ENCODE results near the gene ZDHHC24. TPM values are rescaled to one million over a fixed set of nuclear protein-coding genes. Genes with fewer than 3 reads are reported as not detected.
"Not testable (repeated sequence)": the region's sequence is repeated elsewhere in the genome, so short reads cannot be mapped to it uniquely, and the experiment has no call there.

The ZDHHC24 gene
- total RNA-seq, 1 experiment from 2014 or later, result 12.4 TPM

DNA sequence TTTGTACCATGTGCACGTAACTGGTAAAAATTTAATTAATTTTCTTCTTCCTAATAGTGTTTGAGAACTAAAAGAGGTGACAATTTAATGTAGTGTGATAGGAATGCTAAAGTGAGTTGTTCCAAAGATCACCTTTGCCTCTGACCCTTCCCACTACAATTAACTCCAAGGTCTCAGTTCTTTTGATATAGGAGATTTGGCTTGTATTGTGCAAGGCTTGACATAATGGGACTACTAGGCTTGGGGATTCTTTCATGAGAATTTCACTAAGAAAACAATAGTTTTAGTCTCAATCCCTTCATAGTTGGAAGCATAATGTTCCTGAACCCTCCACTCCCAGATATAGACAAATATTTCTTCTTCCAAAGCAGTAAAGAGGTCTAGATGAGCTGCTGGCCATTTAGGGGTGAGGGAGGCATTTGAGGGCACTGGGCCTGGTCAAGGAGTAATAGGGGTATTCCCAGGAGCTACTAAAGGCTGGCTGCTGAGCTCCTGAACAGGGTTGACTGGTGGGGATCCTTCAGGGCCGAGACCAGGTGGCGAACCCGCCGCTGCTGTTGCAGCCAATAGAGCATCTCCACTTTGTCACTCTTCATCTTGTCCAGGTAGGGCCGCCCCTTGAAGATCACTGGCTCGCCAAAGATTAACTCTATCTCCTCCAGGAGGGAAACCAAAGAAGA is 44.3 kb upstream of the ZDHHC24 start:
- H3K4me1 Mint-ChIP-seq (ENCODE audit: insufficient read depth, unreplicated experiment), result peaks cover 5% of the 10 kb centered on the region
- no peak overlapping the region for H3K27ac Mint-ChIP-seq (ENCODE audit: low read depth, unreplicated experiment)
- TF ChIP-seq CTCF (IDR thresholded peaks at IDR 0.05; ENCODE audit: unreplicated experiment), result no peak
- no peak overlapping the region for H3K4me3 Mint-ChIP-seq (ENCODE audit: unreplicated experiment)
- DNase-seq (ENCODE audit: unreplicated experiment), result no peak
- ChIA-PET POLR2A (interaction anchor here (1.1 to 1.7 kb wide), 3 partner anchors 10 to 27 kb away, joined by 3 to 6 read pairs (median 3); partner anchors contain the start of gene RBM14), CTCF (interaction anchor here (0.5 to 1.6 kb wide), 6 partner anchors 9 to 102 kb away, joined by 3 to 8 read pairs (median 5); no protein-coding TSS in a partner anchor)
- intact Hi-C loops (cut with micrococcal nuclease), result no loop called here
- BruUV-seq (replicated peaks), result no TSS peak
- no peaks in the 10 kb centered on the region for H3K27me3 Mint-ChIP-seq (ENCODE audit: insufficient read depth, unreplicated experiment)
- H3K9me3 Mint-ChIP-seq (ENCODE audit: unreplicated experiment), result no peaks in the 10 kb centered on the region
- H3K36me3 Mint-ChIP-seq (ENCODE audit: insufficient read depth, unreplicated experiment), result no peaks in the 10 kb centered on the region

DNA sequence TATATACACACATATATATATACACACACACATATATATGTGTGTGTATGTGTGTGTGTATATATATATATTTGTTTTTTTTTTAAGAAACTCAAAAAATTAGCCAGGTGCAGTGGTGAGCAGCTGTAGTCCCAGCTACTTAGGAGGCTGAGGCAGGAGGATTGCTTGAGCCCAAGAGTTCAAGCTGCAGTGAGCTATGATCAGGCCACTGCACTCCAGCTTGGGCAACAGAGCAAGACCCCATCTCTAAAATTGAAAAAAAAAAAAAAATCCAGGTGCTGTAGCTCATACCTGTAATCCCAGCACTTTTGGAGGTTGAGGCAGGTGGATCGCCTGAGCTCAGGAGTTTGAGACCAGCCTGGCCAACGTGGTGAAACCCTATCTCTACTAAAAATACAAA is 43.5 kb upstream of the ZDHHC24 start:
- POLR2A ChIA-PET, result interaction anchor here (1.1 kb wide), 1 partner anchor 9 kb away, joined by 3 read pairs; no protein-coding TSS in a partner anchor
- H3K4me1 Mint-ChIP-seq (ENCODE audit: insufficient read depth, unreplicated experiment); BruUV-seq (replicated peaks); H3K9me3 Mint-ChIP-seq (ENCODE audit: unreplicated experiment); DNase-seq (ENCODE audit: unreplicated experiment); H3K4me3 Mint-ChIP-seq (ENCODE audit: unreplicated experiment); H3K27ac Mint-ChIP-seq (ENCODE audit: low read depth, unreplicated experiment); H3K36me3 Mint-ChIP-seq (ENCODE audit: insufficient read depth, unreplicated experiment); intact Hi-C loops (cut with micrococcal nuclease); H3K27me3 Mint-ChIP-seq (ENCODE audit: insufficient read depth, unreplicated experiment): not testable (repeated sequence)
- CTCF ChIA-PET, result interaction anchor here (1.0 kb wide), 3 partner anchors 10 to 40 kb away, joined by 4 to 8 read pairs (median 5); no protein-coding TSS in a partner anchor

- no peaks in the 10 kb centered on the region for H3K36me3 Mint-ChIP-seq (ENCODE audit: insufficient read depth, unreplicated experiment)
- BruUV-seq (replicated peaks), result no TSS peak
- H3K27ac Mint-ChIP-seq (ENCODE audit: low read depth, unreplicated experiment), result no peak overlapping the region
- H3K9me3 Mint-ChIP-seq (ENCODE audit: unreplicated experiment), result peaks cover 7% of the 10 kb centered on the region
- intact Hi-C loops (cut with micrococcal nuclease), result no loop called here
- H3K4me3 Mint-ChIP-seq (ENCODE audit: unreplicated experiment), result no peak overlapping the region
- ChIA-PET CTCF (no interaction called here), POLR2A (interaction anchor here (0.8 kb wide), 1 partner anchor 18 kb away, joined by 3 read pairs; the partner anchor contains the start of gene CTSF)
- no peak for TF ChIP-seq CTCF (IDR thresholded peaks at IDR 0.05; ENCODE audit: unreplicated experiment)
- no peak for DNase-seq (ENCODE audit: unreplicated experiment)
- H3K4me1 Mint-ChIP-seq (ENCODE audit: insufficient read depth, unreplicated experiment), result no peaks in the 10 kb centered on the region
- H3K27me3 Mint-ChIP-seq (ENCODE audit: insufficient read depth, unreplicated experiment), result no peaks in the 10 kb centered on the region
These were observed 40.3 kb upstream of the ZDHHC24 start for GRCh38 chr11:66586136-66586535.

DNA sequence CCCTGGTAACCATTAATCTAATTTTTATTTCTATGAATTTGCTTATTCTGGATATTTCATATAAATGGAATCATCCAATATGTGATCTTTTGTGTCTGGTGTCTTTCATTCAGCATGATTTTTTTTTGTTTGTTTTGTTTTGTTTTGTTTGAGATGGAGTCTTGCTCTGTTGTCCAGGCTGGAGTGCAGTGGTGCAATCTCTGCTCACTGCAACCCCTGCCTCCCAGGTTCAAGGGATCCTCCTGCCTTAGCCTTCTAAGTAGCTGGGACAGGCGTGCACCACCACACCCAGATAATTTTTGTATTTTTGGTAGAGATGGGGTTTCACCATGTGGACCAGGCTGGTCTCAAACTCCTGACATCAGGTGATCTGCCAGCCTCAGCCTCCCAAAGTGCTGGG is 39.6 kb upstream of the ZDHHC24 start:
- H3K27me3 Mint-ChIP-seq (ENCODE audit: insufficient read depth, unreplicated experiment); BruUV-seq (replicated peaks); H3K4me1 Mint-ChIP-seq (ENCODE audit: insufficient read depth, unreplicated experiment); H3K36me3 Mint-ChIP-seq (ENCODE audit: insufficient read depth, unreplicated experiment); H3K4me3 Mint-ChIP-seq (ENCODE audit: unreplicated experiment); intact Hi-C loops (cut with micrococcal nuclease); H3K27ac Mint-ChIP-seq (ENCODE audit: low read depth, unreplicated experiment); DNase-seq (ENCODE audit: unreplicated experiment); H3K9me3 Mint-ChIP-seq (ENCODE audit: unreplicated experiment): not testable (repeated sequence)
- POLR2A ChIA-PET, result interaction anchor here (0.8 kb wide), 1 partner anchor 17 kb away, joined by 3 read pairs; the partner anchor contains the start of gene CTSF
- CTCF ChIA-PET, result interaction anchor here (0.6 kb wide), 1 partner anchor 297 kb away, joined by 3 read pairs; no protein-coding TSS in a partner anchor

- H3K27me3 Mint-ChIP-seq (ENCODE audit: insufficient read depth, unreplicated experiment); CTCF ChIA-PET; BruUV-seq (replicated peaks); DNase-seq (ENCODE audit: unreplicated experiment); intact Hi-C loops (cut with micrococcal nuclease); H3K36me3 Mint-ChIP-seq (ENCODE audit: insufficient read depth, unreplicated experiment); H3K27ac Mint-ChIP-seq (ENCODE audit: low read depth, unreplicated experiment); H3K9me3 Mint-ChIP-seq (ENCODE audit: unreplicated experiment); H3K4me1 Mint-ChIP-seq (ENCODE audit: insufficient read depth, unreplicated experiment); H3K4me3 Mint-ChIP-seq (ENCODE audit: unreplicated experiment): not testable (repeated sequence)
- POLR2A ChIA-PET, result interaction anchor here (0.8 kb wide), 1 partner anchor 37 kb away, joined by 3 read pairs; the partner anchor contains the start of gene ZDHHC24
These were observed 36.8 kb upstream of the ZDHHC24 start for GRCh38 chr11:66582565-66583147.

Data from MCF 10A (cell line).